GM12873 (cell line): ENCODE data around the gene POLL.

Experiments used
- TF ChIP-seq, protein P1 (sequence below): IDR thresholded peaks from 2 replicates; pipeline ENCODE4 v1.5.1; 2012; ENCODE audit warnings: low read depth, mild to moderate bottlenecking, moderate library complexity, low read length, control low read depth; ENCODE audit not compliant: insufficient read depth; ENCODE audit errors: missing control alignments

Gene POLL

DNA sequence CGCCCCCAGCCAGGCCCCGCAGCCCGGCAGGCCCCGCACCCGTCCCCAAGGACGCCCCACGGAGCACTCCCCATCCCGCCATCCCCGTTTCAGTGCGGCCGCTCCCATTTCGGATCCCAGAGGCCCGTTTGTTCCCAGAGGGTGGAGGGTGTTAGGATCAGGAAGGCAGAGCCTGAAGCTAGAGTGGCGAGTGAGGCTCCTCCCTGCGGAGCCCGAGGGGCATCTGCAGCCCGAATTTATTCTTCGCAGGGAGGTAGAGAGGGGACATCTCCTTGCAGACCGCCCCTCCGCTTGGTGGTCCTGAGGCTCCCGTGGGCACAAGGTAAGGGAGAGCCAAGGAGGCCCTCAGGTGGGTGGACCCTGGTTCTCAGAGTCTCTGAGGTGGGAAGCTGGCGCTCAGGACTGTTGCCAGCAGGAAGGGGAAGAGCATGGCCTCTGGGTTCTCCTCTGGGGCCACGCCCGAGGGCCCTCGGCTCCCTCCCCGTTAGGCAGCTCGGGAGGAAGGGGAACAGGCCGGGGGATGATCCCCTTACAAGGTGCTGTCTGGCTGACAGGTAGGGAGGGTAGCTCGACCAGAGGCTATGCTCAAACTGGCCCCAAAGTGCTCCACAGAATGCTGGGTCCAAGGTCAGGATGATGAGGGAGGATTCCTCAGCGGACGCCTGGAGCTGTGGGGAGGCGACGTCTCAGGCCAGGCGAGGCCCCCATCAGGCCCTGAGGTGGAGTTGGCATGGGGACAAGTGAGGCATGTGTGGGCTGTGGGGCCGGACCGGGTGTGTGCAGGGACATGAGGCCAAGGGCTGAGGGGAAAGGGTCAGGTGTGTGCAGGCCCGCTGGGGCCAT lies 17.4 kb downstream of the POLL start:
- TF ChIP-seq, protein P1, sequence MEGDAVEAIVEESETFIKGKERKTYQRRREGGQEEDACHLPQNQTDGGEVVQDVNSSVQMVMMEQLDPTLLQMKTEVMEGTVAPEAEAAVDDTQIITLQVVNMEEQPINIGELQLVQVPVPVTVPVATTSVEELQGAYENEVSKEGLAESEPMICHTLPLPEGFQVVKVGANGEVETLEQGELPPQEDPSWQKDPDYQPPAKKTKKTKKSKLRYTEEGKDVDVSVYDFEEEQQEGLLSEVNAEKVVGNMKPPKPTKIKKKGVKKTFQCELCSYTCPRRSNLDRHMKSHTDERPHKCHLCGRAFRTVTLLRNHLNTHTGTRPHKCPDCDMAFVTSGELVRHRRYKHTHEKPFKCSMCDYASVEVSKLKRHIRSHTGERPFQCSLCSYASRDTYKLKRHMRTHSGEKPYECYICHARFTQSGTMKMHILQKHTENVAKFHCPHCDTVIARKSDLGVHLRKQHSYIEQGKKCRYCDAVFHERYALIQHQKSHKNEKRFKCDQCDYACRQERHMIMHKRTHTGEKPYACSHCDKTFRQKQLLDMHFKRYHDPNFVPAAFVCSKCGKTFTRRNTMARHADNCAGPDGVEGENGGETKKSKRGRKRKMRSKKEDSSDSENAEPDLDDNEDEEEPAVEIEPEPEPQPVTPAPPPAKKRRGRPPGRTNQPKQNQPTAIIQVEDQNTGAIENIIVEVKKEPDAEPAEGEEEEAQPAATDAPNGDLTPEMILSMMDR, result no peak

DNA sequence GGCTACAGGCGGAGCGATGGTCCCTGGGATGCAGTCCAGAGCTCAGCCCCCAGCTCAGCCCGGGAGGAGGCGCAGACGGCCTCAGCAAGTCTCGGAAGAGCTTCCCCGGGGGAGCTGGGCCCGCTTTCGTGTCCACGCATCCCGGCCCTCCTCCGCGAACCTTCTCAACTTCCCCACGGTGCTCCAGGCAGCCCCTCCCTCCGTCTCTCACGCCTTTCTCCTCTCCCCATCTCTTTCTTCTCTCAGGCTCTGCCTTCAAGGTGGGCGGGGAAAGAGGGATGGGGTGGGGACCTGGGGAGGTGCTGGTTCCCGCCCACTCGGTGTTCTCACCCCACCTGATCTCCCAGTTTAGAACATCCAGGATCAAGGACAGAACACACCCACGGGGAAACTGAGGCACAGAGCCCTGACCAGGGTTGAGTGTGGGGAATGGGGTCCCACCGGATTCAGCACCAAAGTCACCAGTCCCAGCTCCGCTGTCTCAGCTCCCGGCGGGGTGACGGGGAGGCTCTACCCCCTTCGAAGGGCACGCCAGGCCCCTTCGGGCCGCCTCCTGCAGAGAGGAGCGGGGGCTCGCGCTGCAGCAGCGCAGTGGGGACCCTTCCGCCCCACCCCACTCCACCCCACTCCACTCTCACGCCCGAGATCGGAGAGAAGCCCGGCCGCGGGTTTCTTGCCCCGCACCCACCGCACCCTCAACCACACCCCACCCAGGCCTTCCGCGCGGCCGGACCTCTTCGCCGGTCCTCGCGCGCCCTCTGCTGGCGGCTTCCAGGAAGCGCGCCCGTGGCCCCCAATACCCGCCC lies 18.2 kb downstream of the POLL start:
- TF ChIP-seq, protein P1, result peak; percentile 72

DNA sequence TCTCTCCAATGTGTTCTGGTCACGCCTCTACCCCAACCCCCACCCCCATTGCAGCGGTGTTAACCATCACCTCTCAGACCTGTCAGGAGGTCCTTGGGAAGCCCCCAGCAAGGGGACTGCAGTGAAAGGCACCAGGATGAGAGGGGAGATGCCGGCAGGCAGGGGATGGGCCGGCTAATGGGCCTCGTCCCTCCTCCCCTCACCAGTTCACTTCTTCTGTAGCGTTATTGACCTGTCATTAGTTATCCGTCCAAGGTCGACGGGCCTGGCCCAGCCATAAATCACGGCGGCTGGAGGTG lies 18.8 kb downstream of the POLL start:
- TF ChIP-seq, protein P1, result no peak

DNA sequence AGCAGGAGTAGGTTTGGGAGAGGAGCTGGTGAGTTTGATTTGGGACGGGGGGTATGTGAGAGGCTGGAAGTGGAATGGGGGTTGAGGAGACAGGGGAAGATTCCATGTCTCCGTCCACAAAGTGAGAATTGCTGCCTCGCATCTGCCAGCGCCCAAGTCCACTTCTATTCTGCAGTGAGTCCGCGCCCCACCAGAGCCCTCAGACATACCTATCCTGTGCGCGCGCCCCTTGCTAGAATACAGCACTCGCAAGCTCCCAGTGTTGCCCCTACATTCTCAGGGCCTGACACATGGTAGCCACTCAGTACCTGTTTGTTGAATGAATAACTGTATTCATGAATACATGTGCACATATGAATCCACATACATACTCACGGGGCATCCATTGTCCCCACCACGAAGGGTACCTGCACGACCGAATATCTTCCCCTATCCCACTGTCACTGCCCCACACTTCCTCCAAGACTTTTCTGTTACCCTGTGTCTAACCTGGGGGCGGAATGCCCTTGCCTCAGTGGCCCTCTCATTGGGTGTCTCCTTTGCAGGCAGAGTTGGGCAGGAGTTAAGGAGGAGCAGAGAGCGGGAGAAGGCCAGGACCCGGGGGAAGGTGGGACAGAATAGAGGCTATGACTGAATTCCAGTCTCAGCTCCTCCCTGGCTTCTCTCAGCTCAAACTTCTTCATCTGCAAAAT lies 19.9 kb downstream of the POLL start:
- TF ChIP-seq, protein P1, result no peak

DNA sequence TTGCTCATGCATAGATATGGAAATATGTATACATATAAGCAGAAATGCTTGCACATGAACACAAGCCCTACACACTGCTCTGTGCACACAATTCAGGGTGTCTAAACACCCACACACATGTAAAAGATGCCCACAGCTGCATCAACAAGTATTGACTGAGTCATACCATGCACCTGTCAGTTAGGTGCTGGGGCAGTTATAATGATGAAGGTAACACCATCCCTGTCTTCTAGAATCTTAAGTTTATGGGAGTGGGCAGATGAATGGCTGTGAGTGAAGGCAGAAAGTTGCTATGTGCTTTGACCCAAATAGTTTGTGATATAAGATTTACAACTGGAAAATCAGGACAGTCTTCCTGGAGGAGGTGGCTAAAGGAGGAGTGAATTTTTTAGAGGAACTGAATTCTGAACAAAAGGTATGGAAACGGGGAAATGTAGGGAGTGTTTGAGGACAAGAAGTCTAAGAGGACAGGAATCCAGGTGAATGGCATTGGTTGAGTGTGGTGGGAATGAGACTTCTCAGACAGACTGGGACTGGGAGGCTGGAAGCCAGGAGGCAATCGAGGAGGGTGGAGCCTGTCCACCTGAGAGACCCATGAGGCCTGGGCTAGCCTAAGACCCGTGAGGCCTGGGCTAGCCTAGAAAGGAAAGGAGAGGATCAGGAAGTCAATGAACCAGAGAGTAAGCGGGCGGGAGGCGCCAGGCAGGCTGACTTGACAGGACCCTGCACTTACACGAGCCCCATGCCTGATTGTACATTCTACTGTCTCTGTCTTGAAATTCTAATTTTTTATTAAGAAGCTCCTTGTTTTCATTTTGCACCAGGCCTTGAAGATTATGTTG lies 20.7 kb downstream of the POLL start:
- TF ChIP-seq, protein P1, result no peak

DNA sequence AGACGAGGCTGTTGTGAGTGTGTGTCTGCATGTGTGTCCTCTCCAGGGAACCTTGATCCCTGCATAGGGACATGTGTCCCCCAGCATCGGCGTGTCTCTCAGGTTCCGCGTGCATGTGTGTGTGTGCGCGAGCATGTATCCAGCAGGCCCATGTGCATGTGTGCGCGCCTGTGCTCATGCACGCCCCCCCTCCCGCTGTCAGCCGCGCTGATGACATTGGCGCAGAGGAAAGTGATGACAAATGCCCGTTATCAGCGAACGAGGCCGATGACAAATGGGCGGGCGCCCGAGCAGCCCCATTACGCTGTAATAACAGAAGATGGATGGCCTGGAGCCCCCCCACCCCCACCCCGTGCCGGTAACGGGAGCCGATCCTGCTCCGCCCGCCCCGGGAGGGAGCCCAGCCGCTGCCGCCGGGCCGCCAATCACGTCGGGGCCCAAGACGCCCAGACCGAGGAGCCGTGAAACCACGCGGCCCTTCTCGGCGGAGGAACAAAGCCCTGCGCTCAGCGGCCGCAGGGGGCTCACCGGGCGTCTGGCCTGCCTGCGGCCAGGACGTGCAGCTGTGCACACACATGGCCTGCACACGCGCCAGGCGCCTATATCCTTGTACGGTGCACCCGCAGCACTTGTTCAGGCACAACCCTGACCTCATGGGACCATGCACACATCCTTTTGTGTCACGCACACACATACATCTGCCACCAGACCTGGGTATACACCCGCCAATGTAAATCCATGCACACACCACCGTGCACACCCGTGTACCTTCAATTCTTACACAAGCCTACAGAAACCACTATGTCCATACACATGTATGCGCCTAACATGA lies 21.5 kb downstream of the POLL start:
- TF ChIP-seq, protein P1, result peak; percentile 4
